ENCODE data around the gene CRACR2B.
A peak's percentile ranks its signal among the peaks of the same experiment; 100 is the strongest.

Gene CRACR2B

GRCh38 chr11:845872-846495, 18.3 kb downstream of the CRACR2B start:
- Histone ChIP-seq H3K27ac (no peak overlapping the region), H3K4me3 (ENCODE audit: low read depth in 1 of 2, low read length in 1 of 2) (no peak overlapping the region)

GRCh38 chr11:846496-847098, 18.9 kb downstream of the CRACR2B start:
- Histone ChIP-seq H3K36me3 (no peaks in the 10 kb centered on the region), H3K4me1 (ENCODE audit: control insufficient read depth in 1 of 2, insufficient read depth in 1 of 2, low read depth in 1 of 2, low read length in 1 of 2) (peaks cover 29 to 44% of the 10 kb centered on the region in 2 experiments), H3K4me3 (ENCODE audit: low read depth in 1 of 2, low read length in 1 of 2) (no peak overlapping the region), H3K9me3 (no peaks in the 10 kb centered on the region), H3K27ac (no peak overlapping the region), H3K27me3 (peaks cover 89% of the 10 kb centered on the region)
- TF ChIP-seq, protein P1, sequence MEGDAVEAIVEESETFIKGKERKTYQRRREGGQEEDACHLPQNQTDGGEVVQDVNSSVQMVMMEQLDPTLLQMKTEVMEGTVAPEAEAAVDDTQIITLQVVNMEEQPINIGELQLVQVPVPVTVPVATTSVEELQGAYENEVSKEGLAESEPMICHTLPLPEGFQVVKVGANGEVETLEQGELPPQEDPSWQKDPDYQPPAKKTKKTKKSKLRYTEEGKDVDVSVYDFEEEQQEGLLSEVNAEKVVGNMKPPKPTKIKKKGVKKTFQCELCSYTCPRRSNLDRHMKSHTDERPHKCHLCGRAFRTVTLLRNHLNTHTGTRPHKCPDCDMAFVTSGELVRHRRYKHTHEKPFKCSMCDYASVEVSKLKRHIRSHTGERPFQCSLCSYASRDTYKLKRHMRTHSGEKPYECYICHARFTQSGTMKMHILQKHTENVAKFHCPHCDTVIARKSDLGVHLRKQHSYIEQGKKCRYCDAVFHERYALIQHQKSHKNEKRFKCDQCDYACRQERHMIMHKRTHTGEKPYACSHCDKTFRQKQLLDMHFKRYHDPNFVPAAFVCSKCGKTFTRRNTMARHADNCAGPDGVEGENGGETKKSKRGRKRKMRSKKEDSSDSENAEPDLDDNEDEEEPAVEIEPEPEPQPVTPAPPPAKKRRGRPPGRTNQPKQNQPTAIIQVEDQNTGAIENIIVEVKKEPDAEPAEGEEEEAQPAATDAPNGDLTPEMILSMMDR (IDR thresholded peaks at IDR 0.05): no peak

More at GRCh38 chr11:845872-846495, 18.3 kb downstream of the CRACR2B start:
- TF ChIP-seq, protein P1 (IDR thresholded peaks at IDR 0.05): no peak
- H3K9me3 ChIP-seq: no peaks in the 10 kb centered on the region
- H3K36me3 ChIP-seq: no peaks in the 10 kb centered on the region
- H3K4me1 ChIP-seq (ENCODE audit: control insufficient read depth in 1 of 2, insufficient read depth in 1 of 2, low read depth in 1 of 2, low read length in 1 of 2): peaks cover 35 to 51% of the 10 kb centered on the region in 2 experiments
- H3K27me3 ChIP-seq: peaks cover 83% of the 10 kb centered on the region

DNA sequence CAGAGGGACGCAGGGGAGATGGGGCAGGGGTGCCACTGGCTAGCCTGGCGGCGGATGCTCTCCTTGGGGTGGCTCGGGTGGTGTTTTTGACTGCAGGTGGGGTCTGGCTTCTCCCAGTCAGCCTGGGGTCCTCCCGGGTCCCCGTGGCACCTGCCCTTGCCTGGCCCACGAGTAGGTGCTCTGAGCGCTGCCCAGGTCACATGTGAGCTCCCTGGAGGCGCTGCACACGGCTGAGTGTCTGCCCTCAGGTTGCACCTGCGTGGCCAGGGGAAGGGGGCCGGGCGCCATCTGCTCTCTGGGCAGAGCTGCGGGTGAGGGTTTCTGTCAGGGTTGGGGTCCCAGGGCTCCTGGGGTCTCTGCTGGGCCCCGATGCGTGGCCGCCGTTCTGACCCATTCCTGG, 20.2 kb downstream of the CRACR2B start:
- H3K4me1 ChIP-seq (ENCODE audit: control insufficient read depth in 1 of 2, insufficient read depth in 1 of 2, low read depth in 1 of 2, low read length in 1 of 2): peaks cover 24 to 34% of the 10 kb centered on the region in 2 experiments
- H3K36me3 ChIP-seq: no peaks in the 10 kb centered on the region
- H3K27ac ChIP-seq: no peak overlapping the region
- TF ChIP-seq, protein P1 (IDR thresholded peaks at IDR 0.05): no peak
- peaks cover 91% of the 10 kb centered on the region for H3K27me3 ChIP-seq
- peak overlapping the region in 1 of 2 experiments; percentile 66 for H3K4me3 ChIP-seq (ENCODE audit: low read depth in 1 of 2, low read length in 1 of 2)
- H3K9me3 ChIP-seq: no peaks in the 10 kb centered on the region

GRCh38 chr11:848380-848931, 20.7 kb downstream of the CRACR2B start:
- H3K36me3 ChIP-seq: no peaks in the 10 kb centered on the region
- H3K27me3 ChIP-seq: peaks cover 85% of the 10 kb centered on the region
- H3K27ac ChIP-seq: no peak overlapping the region
- H3K4me3 ChIP-seq (ENCODE audit: low read depth in 1 of 2, low read length in 1 of 2): peak overlapping the region; percentile 59 to 66
- H3K4me1 ChIP-seq (ENCODE audit: control insufficient read depth in 1 of 2, insufficient read depth in 1 of 2, low read depth in 1 of 2, low read length in 1 of 2): peaks cover 18 to 28% of the 10 kb centered on the region in 2 experiments
- TF ChIP-seq, protein P1 (IDR thresholded peaks at IDR 0.05): peak; percentile 75
- H3K9me3 ChIP-seq: no peaks in the 10 kb centered on the region

- H3K4me3 ChIP-seq (ENCODE audit: low read depth in 1 of 2, low read length in 1 of 2): peak overlapping the region; percentile 59 to 66
- no peaks in the 10 kb centered on the region for H3K9me3 ChIP-seq
- TF ChIP-seq, protein P1 (IDR thresholded peaks at IDR 0.05): no peak
- H3K27me3 ChIP-seq: peaks cover 77% of the 10 kb centered on the region
- no peak overlapping the region for H3K27ac ChIP-seq
- peaks cover 13 to 20% of the 10 kb centered on the region in 2 experiments for H3K4me1 ChIP-seq (ENCODE audit: control insufficient read depth in 1 of 2, insufficient read depth in 1 of 2, low read depth in 1 of 2, low read length in 1 of 2)
- no peaks in the 10 kb centered on the region for H3K36me3 ChIP-seq
These were observed 21.5 kb downstream of the CRACR2B start for GRCh38 chr11:849104-849824.

Data from neutrophil (primary cell).